Measurements from ENCODE around the gene PCDHGB5.
"Not testable (repeated sequence)": the region's sequence is repeated elsewhere in the genome, so short reads cannot be mapped to it uniquely, and the experiment has no call there.

PCDHGB5 gene

DNA sequence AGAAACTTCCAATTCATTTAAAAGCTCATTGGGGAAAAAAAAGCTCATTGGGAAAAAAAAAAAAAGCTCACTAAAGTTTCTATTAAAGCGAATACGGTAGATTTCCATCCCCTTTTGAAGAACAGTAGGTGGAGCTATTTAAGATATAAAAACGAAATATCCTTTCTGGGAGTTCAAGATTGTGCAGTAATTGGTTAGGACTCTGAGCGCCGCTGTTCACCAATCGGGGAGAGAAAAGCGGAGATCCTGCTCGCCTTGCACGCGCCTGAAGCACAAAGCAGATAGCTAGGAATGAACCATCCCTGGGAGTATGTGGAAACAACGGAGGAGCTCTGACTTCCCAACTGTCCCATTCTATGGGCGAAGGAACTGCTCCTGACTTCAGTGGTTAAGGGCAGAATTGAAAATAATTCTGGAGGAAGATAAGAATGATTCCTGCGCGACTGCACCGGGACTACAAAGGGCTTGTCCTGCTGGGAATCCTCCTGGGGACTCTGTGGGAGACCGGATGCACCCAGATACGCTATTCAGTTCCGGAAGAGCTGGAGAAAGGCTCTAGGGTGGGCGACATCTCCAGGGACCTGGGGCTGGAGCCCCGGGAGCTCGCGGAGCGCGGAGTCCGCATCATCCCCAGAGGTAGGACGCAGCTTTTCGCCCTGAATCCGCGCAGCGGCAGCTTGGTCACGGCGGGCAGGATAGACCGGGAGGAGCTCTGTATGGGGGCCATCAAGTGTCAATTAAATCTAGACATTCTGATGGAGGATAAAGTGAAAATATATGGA, 32.8 kb downstream of the PCDHGB5 start, which contains the start of gene PCDHGA12:
TSS of gene PCDHGA12 (plus strand) at position 176 of the 782 bp plus-strand sequence. CDS start at position 429, 253 bp downstream.
- DNase-seq (ENCODE audit: low read depth) = peak; percentile 77
- peak within 1 kb of the TSS; percentile 37 for H3K4me3 ChIP-seq (ENCODE audit: low read length)
- TF ChIP-seq, protein P1, sequence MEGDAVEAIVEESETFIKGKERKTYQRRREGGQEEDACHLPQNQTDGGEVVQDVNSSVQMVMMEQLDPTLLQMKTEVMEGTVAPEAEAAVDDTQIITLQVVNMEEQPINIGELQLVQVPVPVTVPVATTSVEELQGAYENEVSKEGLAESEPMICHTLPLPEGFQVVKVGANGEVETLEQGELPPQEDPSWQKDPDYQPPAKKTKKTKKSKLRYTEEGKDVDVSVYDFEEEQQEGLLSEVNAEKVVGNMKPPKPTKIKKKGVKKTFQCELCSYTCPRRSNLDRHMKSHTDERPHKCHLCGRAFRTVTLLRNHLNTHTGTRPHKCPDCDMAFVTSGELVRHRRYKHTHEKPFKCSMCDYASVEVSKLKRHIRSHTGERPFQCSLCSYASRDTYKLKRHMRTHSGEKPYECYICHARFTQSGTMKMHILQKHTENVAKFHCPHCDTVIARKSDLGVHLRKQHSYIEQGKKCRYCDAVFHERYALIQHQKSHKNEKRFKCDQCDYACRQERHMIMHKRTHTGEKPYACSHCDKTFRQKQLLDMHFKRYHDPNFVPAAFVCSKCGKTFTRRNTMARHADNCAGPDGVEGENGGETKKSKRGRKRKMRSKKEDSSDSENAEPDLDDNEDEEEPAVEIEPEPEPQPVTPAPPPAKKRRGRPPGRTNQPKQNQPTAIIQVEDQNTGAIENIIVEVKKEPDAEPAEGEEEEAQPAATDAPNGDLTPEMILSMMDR (IDR thresholded peaks at IDR 0.05; ENCODE audit: insufficient read depth, low read depth, low read length, missing control alignments) = peak; percentile 65

DNA sequence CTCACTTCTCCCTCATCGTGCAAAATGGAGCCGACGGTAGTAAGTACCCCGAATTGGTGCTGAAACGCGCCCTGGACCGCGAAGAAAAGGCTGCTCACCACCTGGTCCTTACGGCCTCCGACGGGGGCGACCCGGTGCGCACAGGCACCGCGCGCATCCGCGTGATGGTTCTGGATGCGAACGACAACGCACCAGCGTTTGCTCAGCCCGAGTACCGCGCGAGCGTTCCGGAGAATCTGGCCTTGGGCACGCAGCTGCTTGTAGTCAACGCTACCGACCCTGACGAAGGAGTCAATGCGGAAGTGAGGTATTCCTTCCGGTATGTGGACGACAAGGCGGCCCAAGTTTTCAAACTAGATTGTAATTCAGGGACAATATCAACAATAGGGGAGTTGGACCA, 33.5 kb downstream of the PCDHGB5 start:
- TF ChIP-seq, protein P1 (IDR thresholded peaks at IDR 0.05; ENCODE audit: insufficient read depth, low read depth, low read length, missing control alignments) = no peak
- no peak for DNase-seq (ENCODE audit: low read depth)
- peak overlapping the region; percentile 37 for H3K4me3 ChIP-seq (ENCODE audit: low read length)

DNA sequence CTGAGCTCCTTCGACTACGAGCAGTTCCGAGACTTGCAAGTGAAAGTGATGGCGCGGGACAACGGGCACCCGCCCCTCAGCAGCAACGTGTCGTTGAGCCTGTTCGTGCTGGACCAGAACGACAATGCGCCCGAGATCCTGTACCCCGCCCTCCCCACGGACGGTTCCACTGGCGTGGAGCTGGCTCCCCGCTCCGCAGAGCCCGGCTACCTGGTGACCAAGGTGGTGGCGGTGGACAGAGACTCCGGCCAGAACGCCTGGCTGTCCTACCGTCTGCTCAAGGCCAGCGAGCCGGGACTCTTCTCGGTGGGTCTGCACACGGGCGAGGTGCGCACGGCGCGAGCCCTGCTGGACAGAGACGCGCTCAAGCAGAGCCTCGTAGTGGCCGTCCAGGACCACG, 34.6 kb downstream of the PCDHGB5 start:
- not testable (repeated sequence) for H3K4me3 ChIP-seq (ENCODE audit: low read length); DNase-seq (ENCODE audit: low read depth)

DNA sequence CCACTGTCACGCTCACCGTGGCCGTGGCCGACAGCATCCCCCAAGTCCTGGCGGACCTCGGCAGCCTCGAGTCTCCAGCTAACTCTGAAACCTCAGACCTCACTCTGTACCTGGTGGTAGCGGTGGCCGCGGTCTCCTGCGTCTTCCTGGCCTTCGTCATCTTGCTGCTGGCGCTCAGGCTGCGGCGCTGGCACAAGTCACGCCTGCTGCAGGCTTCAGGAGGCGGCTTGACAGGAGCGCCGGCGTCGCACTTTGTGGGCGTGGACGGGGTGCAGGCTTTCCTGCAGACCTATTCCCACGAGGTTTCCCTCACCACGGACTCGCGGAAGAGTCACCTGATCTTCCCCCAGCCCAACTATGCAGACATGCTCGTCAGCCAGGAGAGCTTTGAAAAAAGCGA, 35.0 kb downstream of the PCDHGB5 start:
- not testable (repeated sequence) for DNase-seq (ENCODE audit: low read depth); H3K4me3 ChIP-seq (ENCODE audit: low read length)

DNA sequence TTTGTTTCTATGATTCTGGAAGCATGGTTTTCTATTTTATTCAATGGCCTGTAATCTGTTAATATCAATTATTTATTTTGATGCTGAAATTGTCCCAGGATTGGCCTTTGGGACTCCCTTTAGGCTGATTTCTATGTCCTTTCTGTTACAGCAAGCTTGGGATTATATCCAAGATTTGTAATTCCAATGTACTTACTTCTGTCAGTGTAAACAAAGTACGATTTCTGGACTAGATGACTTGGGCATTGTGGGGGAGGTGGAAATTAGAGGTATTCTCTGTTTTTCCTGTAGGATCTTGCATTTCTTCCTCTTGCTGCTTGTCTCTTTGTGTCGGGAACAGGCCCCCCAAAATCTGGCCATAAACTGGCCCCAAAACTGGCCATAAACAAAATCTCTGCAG, 36.3 kb downstream of the PCDHGB5 start:
- H3K4me3 ChIP-seq (ENCODE audit: low read length) = no peak overlapping the region
- no peak for DNase-seq (ENCODE audit: low read depth)
- TF ChIP-seq, protein P1 (IDR thresholded peaks at IDR 0.05; ENCODE audit: insufficient read depth, low read depth, low read length, missing control alignments) = no peak

DNA sequence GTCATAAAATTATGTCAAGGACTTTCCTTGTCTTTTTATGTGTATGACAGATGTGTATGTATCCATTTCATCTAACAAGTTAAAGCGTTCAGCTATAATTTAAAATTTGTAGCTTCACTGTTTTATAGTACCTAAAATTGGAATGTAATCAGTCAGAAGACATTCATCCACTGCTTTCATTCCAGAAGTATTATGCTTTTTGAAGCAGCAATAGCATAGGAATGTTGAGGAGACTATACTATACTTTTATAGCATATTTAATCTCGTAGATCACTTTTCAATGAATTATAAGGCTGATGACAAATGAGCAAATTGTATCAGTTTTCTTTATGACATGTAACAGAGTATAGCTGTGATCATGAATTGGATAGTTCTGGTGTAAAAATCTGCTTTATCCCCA, 39.5 kb downstream of the PCDHGB5 start:
- DNase-seq (ENCODE audit: low read depth) = no peak
- TF ChIP-seq, protein P1 (IDR thresholded peaks at IDR 0.05; ENCODE audit: insufficient read depth, low read depth, low read length, missing control alignments) = no peak
- H3K4me3 ChIP-seq (ENCODE audit: low read length) = no peak overlapping the region

DNA sequence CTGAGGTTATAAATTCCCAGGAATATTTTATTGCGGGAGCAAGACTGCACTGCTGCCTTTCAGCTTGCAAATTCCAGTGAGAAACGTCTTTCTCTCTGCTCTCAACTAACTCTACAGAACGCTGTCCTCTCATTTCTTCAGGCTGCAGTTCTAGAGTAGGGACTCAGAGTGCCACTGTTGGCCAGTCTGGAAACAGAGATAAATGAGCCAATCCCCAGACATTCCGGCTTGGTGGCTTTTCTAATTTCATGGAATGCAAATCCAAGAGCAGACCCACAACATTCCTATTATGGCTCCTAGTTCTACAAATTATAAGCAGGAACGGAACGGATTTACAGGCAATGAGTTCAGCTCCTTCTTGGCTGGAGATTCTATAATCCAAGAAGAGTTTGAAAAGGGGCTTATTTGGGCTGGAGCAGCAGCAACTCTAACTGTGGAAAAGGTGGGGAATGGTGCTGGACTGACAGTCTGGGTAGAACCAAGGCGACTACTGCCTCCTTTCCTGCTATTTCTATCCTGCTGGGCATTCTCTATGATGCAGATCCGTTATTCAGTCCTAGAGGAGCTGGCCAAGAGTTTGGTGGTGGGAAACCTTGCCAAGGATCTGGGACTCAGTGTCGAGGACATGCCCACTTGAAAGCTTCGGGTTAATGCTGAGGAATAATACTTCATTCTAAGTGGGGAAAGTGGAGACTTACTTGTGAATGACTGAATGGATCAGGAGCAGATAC, 41.8 kb downstream of the PCDHGB5 start:
- no peak for DNase-seq (ENCODE audit: low read depth)
- H3K4me3 ChIP-seq (ENCODE audit: low read length) = no peak overlapping the region
- TF ChIP-seq, protein P1 (IDR thresholded peaks at IDR 0.05; ENCODE audit: insufficient read depth, low read depth, low read length, missing control alignments) = no peak

DNA sequence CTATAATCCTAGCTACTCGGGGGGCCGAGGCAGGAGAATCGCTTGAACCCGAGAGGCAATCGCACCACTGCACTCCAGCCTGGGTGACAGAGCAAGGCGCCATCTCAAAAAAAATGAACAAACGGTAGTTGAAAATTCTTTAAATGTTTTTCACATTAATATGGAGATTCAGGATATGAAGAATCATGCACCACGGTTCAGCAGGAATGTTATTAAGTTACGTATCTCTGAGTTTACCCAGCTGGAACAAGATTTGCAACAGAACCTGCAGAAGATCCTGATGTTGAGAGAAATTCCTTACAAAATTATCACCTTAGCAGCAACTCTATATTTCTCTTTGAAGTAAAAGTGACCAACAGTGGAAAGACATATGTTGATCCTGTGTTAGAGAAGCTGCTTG, 42.6 kb downstream of the PCDHGB5 start:
- no peak overlapping the region for H3K4me3 ChIP-seq (ENCODE audit: low read length)
- DNase-seq (ENCODE audit: low read depth) = no peak
- TF ChIP-seq, protein P1 (IDR thresholded peaks at IDR 0.05; ENCODE audit: insufficient read depth, low read depth, low read length, missing control alignments) = no peak

All from epithelial cell of esophagus (primary cell).